HL-60 (cell line): Measurements from ENCODE around the gene SLC26A8.

ENCODE experiments used
- DNase-seq, 2 experiments: peaks; one replicate each; pipeline ENCODE4 v3.0.0-alpha.2; 2010 to 2020; ENCODE audit warnings: low read depth in 1 of 2, low spot score in 1 of 2
- H3K27ac ChIP-seq: fragments of 250-450 bp; sonication (Bioruptor Pico); replicated peaks from 2 replicates; pipeline ENCODE4 v1.5.1; 2020; ENCODE audit warnings: mild to moderate bottlenecking, moderate library complexity
- H3K27me3 ChIP-seq: fragments of 250-450 bp; sonication (Bioruptor Pico); 2 replicates; pipeline ENCODE4 v1.5.1; 2021; ENCODE audit warnings: mild to moderate bottlenecking, moderate library complexity; ENCODE audit not compliant: insufficient read depth, poor library complexity, severe bottlenecking
- H3K4me3 ChIP-seq: replicated peaks from 2 replicates; pipeline ENCODE4 v1.5.1; 2011; ENCODE audit warnings: mild to moderate bottlenecking, control low read depth, low read length; ENCODE audit not compliant: insufficient read depth
- GABPA ChIP-seq: IDR thresholded peaks from 2 replicates; pipeline ENCODE4 v1.6.1; 2012; ENCODE audit warnings: low read depth
- POLR2AphosphoS5 ChIP-seq: IDR thresholded peaks from 2 replicates; pipeline ENCODE4 v1.6.1; 2012; ENCODE audit warnings: low read depth
- SPI1 ChIP-seq: IDR thresholded peaks from 2 replicates; pipeline ENCODE4 v1.6.1; 2012; ENCODE audit warnings: low read depth, mild to moderate bottlenecking, borderline replicate concordance
- TF ChIP-seq, protein P1 (sequence below): IDR thresholded peaks from 2 replicates; pipeline ENCODE4 v1.6.1; 2012; ENCODE audit warnings: low read depth; ENCODE audit not compliant: insufficient replicate concordance
- TF ChIP-seq, protein P2 (sequence below): IDR thresholded peaks from one replicate; pipeline ENCODE4 v1.5.1; 2011; ENCODE audit warnings: low read length, control low read depth, inconsistent platforms; ENCODE audit not compliant: insufficient read depth

SLC26A8 gene

DNA sequence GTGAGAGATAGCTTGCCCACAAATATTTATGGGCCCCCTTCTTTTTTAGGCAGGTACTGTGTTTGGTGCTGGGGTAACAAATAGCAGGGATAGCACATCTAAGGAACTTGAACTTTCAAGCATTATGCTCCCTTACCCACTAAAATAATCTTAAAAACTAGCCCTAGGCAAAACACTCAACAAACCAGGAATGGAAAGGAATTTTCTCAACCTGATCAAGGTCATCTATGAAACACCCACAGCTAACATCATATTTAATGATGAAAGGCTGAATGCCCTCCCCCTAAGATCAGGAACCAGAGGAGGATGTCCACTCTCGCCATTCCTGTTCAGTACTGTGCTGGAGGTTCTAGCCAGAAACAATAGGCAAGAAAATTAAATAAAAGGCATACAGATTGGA lies 94.8 kb downstream of the SLC26A8 start:
- TF ChIP-seq GABPA = no peak
- TF ChIP-seq, protein P1, sequence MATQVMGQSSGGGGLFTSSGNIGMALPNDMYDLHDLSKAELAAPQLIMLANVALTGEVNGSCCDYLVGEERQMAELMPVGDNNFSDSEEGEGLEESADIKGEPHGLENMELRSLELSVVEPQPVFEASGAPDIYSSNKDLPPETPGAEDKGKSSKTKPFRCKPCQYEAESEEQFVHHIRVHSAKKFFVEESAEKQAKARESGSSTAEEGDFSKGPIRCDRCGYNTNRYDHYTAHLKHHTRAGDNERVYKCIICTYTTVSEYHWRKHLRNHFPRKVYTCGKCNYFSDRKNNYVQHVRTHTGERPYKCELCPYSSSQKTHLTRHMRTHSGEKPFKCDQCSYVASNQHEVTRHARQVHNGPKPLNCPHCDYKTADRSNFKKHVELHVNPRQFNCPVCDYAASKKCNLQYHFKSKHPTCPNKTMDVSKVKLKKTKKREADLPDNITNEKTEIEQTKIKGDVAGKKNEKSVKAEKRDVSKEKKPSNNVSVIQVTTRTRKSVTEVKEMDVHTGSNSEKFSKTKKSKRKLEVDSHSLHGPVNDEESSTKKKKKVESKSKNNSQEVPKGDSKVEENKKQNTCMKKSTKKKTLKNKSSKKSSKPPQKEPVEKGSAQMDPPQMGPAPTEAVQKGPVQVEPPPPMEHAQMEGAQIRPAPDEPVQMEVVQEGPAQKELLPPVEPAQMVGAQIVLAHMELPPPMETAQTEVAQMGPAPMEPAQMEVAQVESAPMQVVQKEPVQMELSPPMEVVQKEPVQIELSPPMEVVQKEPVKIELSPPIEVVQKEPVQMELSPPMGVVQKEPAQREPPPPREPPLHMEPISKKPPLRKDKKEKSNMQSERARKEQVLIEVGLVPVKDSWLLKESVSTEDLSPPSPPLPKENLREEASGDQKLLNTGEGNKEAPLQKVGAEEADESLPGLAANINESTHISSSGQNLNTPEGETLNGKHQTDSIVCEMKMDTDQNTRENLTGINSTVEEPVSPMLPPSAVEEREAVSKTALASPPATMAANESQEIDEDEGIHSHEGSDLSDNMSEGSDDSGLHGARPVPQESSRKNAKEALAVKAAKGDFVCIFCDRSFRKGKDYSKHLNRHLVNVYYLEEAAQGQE = no peak
- TF ChIP-seq, protein P2, sequence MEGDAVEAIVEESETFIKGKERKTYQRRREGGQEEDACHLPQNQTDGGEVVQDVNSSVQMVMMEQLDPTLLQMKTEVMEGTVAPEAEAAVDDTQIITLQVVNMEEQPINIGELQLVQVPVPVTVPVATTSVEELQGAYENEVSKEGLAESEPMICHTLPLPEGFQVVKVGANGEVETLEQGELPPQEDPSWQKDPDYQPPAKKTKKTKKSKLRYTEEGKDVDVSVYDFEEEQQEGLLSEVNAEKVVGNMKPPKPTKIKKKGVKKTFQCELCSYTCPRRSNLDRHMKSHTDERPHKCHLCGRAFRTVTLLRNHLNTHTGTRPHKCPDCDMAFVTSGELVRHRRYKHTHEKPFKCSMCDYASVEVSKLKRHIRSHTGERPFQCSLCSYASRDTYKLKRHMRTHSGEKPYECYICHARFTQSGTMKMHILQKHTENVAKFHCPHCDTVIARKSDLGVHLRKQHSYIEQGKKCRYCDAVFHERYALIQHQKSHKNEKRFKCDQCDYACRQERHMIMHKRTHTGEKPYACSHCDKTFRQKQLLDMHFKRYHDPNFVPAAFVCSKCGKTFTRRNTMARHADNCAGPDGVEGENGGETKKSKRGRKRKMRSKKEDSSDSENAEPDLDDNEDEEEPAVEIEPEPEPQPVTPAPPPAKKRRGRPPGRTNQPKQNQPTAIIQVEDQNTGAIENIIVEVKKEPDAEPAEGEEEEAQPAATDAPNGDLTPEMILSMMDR = no peak
- no peak for TF ChIP-seq SPI1
- TF ChIP-seq POLR2AphosphoS5 = no peak
- no peak overlapping the region for H3K27ac ChIP-seq
- DNase-seq = no peak
- H3K27me3 ChIP-seq = no peaks in the 10 kb centered on the region
- H3K4me3 ChIP-seq = no peak overlapping the region

DNA sequence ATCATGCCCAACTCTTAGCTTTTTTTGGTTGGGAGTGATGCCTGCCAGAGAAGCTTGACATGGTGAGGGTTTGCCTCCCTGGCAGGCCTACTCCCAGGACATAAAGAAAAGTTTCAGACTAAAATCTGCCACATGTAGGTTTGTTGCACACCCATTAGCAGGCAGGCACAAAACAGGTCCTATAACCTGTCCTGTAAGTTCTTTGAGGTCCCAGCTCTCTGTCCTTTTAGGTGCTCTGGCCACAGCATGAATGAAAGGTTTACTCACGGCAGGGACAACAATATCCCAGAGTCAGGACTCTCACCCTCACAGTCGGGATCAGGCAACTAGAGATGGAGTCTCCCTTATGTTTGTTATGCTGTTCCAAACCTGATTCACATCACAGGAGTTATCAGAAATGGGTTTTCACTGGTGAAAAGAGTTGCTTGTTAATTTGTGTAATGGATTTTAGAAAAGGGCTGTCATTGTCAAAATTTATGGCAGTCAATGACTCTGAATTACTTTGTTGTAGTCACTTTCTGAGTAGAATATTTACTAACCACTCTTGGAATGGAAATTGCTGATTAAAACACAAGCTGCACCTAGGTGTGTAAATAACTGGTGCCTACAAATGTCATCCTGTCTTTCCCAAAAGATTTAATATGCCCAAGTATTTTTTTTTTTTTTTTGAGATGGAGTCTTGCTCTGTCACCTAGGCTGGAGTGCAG lies 97.8 kb downstream of the SLC26A8 start:
- no peak for TF ChIP-seq POLR2AphosphoS5
- TF ChIP-seq GABPA = no peak
- TF ChIP-seq, protein P1 = no peak
- no peak for TF ChIP-seq SPI1
- TF ChIP-seq, protein P2 = no peak
- no peak overlapping the region for H3K4me3 ChIP-seq
- H3K27me3 ChIP-seq = no peaks in the 10 kb centered on the region
- DNase-seq = no peak
- H3K27ac ChIP-seq = no peak overlapping the region

DNA sequence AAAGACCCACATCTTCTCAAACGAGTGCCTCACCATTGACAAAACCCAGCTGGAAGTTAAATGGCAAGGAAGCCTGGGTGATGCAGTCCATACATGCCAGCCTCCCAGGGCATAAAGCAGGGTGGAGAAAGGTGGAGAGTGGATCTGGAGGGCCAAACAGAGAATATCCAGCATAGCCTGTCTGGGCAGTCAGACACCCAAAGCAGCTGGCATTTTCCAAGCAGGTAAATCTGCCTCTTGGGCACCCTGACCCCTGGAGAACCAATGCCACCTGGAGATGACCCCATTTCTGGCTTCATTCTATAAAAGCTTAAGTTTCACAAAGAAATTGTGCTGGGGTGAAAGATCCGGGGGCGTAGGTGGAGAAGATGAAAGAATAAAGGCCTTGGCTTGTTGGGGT lies 98.5 kb downstream of the SLC26A8 start:
- Histone ChIP-seq H3K4me3 (no peak overlapping the region), H3K27ac (no peak overlapping the region), H3K27me3 (no peaks in the 10 kb centered on the region)
- no peak for DNase-seq
- TF ChIP-seq, protein P1 = no peak
- TF ChIP-seq SPI1 (no peak), POLR2AphosphoS5 (no peak), GABPA (no peak)
- TF ChIP-seq, protein P2 = no peak
